GM19467 (cell line): ENCODE measurements around the gene NFASC.

Source experiments
- ATAC-seq: cut with Tn5 transposase; IDR thresholded peaks from one replicate; pipeline ENCODE4 v1.9.1; 2021; ENCODE audit warnings: mild to moderate bottlenecking, moderate library complexity; ENCODE audit not compliant: unreplicated experiment

The NFASC gene

DNA sequence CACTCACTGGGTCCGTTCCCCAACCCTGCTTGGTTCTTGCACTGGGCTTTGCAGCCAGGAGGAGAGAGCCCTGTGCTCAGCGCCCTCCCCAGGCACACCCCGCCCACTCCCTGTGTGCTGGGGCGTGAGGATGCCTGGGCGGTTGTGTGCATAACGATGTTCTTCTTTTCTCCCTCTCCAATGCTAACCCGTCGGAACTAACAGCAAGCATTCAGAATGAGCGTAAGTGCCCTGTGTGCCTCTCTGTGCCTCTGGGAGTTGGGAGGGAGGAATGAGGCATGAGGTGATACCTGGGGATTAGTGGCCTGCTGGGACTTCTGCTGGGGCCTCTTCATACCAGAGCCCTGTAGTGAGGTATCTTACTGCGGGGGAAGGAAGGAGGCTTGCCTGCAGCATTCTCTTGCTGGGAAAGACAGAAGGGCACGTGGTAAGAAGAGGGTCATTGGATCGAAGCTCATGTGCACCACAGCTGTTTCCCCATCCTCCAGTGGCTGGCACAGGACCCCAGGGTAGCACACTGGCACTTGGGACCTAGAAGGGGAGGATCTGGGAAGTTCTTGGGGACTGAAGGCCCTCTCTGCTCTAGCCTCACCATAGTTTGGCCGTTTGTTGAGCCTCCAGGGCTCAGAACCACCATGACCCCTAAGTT is 79.8 kb downstream of the NFASC start:
- no peak for ATAC-seq

DNA sequence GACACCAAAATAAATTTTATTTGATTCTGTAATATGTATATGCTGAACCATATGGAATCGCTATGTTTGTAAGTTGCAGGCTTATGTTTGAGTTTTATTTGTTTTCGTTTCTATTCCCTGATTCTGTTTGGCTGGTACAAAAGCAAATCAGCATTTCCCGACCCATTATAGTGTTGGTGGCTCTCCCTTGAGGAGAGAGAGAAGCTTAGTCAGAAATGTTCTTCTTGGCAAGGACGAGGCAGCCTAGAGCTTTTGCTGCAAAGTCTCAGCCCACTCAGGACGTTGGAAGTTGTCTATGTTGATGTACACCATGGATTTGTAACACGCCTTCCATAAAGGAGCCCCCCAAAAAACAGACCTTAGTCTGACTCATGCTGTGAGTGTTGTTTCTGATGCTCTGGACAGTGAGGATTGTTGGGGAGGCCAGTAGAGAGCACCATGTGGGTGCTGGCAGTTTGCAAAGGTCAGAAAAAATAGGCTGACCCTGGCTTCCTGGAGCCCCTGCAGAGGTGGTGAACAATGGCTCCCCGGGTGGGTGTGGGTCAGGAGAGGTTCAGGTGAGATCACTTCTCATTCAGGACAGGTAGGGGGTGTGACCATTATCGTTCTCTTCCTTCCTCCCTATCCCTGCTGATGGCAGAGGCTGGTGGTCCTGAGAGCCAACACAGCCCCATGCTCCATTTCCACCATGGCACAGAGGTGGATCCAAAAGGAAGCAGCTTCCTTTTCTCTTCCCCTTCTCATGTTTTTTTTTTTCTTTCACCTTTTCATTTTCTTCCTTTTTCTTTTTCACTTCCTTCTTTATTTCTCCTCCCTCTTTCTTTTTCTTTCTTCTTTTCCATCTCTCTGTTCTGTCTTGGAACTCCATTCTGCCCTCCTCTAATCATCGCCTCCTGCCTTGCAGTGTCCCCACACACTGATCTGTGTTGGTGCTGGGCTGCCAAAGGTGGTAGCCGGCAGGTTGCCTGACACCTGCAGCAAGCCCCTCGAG is 88.0 kb downstream of the NFASC start:
- no peak for ATAC-seq

DNA sequence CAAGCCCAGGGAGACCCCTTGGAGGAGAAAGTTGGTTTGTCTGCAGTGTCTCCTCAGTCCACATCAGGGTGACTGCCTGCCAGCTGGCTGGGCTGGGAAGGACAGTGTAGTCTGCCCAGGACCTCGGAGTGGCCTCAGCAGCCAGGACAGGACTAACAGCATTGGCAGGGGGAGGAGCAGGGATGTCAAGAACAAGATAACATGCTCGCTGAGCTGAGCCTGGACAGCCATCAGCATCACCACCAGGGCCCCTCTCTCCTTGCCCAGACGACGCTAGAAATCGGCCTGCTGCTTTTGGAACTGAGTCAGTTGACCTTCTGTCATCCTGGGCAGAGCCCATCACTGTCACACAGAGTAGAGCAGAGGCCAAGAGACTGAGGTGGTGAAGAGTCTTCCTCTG is 88.7 kb downstream of the NFASC start:
- no peak for ATAC-seq

DNA sequence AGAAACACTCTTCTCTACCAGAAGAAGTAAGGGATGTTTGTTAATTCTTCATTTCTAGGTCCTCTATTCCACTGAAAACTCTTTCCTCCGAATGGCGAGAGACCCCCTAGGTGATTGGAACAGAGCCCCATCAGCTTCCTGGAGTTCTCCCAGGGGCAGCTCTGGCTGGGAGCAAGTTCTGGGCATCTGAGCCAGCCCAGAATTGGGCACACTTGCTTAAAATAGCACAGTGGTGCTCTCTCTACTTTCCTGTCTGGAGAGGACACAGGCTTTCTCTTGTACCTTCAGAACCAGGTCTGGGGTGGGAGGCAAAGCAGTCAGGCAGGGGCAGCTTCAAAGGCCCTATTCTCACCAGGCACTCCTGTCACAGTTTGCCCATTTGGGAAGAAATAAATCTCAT is 89.2 kb downstream of the NFASC start:
- ATAC-seq: no peak

DNA sequence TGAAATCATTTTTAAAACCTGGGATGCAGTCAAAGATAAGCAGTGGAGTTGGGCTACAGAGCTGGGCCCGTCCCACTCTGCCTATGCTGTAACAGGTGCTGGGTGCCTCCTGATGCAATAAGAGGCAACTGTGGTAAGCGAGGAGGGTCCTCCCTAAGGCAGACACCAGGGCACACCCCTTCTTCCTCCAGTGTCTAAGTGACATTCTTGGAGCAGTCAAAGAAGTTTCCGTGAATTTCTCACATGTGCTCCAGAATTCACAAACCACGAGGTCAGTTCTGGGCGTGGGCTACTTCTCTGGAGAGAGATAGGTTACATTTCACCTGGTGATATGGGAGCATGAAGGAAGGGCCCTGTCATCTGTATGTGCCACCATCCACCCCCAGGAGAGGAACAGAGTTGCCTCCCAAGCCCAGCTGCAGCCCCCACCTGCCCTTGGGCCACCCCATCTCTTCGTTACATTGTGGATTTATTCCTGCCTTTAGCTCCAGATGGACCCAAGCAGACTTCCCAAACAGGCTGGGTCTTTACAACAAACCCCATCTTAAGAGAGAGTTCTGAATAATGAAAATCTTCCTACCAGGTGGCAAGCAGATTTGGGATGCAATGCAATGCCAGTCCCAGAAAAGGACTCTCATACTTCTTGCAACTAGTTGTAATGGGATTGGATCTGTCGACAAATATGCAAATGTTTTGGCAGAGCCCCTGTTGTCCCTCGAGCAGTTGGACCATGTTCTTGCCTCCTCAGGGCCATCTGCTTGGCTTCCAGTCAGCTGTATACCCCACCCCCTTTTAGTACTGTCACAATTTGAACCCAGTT is 89.9 kb downstream of the NFASC start:
- ATAC-seq: no peak

DNA sequence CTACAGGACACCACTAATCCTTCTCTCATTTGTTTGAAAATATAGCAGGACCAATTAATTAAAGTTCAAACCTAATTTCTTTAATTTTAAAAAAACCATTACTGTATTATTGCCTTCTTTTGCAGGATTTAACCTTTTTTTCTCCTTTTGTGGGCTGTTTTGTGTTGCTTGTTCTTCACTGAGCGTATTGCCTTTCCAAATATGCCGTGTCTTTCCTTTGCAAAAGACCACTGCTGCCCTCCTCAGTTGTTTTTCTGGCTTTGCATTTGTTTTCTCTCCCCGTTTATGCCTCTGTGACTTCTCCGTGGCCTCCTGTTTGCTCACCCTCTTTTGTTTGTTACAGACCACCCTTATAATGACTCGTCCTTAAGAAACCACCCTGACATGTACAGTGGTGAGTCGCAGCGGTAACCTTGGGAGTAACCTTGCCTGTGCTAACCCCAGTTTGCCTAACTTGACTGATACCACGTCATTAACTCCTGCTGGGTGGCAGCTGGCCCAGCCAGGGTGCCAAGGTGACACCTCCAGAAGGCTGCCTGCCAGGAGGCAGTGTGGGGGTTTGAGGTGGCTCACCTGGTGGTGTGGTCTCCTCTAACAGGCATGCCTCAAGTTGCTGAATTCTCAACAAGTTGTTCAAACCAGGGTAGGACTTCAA is 91.2 kb downstream of the NFASC start:
- ATAC-seq: no peak

DNA sequence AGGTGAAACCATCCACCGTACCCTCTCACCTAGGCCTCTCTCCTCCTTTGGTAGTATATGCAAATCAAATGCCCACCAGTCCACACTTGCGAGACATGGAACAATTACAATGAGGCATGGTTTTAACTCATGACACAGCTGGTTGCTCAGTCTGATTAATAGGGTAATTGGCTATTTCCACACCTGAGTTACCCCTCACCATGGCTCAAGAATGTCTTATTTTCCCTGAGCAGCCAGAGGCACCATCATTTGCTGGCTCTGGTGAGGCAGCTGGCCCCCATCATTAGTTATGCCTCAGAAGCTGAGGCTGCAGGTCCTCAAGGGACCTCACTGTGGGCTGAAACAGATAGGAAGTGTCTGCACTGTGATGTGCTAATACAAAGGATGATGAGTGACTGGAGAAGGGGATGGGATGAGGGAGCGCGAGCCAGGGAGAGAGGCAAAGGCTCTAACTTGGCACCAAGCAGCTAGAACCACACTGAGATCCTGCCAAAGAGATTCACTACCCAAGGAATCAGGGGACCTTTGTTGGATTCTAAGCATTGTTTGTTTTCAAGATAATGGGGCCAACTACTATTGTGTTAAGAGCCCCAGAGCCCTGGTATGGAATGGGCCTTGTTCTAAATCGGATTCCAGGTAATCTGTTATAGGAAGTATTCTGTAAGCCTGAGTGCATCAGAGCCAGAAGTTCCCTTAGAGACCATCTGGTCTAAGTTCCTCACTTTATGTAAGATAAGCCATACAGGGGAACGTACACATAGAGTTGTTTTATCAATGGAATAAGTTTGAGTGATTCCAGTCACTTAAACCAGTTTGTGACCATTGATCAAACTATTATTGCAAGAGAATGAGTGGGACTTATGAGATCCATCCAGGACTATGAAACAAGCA is 92.3 kb downstream of the NFASC start:
- ATAC-seq: no peak

DNA sequence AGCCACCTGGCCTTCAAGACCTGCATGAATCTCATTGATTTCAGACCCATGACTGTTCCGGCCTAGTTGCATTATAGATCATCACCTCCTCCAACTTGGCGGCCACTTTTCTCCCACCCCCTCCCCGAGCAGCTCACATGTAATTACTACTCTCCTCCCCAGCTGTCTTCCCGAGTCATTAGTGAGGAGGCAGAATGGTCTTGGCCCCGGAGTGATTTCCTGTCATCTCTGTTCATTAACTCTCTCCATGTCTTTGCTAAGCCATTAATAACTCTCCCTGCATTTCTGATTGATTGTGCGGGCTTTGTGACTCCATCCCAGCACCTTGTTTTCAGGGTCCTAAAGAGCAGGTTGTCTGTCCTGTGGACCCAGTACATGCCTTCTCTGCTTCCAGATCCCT is 96.8 kb downstream of the NFASC start:
- ATAC-seq: no peak

DNA sequence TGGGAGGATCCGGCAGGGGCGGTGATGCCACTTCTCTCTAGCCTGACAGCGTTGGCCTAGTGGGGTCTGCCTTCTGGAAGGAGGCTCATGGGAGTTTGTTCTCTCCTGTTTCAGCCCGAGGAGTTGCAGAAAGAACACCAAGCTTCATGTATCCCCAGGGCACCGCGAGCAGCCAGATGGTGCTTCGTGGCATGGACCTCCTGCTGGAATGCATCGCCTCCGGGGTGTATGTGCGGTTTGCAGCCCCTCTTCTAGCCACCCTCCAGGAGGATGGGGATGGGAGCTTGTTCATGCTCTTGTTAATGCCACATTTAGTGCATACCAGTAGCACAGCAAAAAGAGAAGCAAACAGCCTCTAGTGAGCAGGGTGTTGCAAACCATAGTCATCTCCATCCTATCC is 97.5 kb downstream of the NFASC start:
- no peak for ATAC-seq

DNA sequence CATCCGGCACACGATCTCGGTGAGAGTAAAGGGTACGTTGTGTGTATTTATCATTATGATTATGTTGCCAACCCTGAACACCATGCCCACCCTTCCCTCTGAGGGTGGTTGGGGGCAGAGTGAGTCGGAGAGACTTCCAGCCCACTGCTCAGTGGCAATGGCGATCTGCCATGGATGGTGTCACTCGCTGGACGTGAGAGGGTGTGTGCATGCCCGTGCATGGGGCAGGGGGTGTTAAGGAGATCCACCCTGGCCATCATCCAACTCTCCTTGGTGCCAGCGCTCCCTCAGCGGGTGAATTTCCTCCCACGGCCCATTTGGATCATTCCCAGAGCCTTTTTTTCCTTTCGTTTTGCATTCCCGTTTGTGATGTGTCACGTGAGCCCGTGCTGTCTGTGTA is 98.3 kb downstream of the NFASC start:
- no peak for ATAC-seq

DNA sequence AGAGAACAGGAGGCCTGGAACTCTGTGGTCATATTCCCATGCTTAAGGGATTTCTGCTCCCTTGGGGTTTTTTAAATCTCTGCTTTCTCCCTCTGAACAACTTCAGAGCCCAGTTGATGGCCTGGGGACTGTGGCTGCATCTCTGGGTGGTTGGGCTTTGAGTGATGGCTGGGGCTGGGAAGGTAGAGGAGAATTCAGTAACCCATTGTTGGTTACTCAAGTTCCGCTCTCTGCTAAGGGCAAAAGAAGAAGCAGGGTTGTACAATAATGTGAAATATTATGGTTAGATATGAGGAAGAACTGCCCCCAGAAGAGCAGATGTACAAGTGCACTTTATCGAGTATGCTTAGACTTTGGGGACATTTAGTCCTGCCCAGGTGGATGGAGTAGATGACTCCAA is 100.3 kb downstream of the NFASC start:
- no peak for ATAC-seq

DNA sequence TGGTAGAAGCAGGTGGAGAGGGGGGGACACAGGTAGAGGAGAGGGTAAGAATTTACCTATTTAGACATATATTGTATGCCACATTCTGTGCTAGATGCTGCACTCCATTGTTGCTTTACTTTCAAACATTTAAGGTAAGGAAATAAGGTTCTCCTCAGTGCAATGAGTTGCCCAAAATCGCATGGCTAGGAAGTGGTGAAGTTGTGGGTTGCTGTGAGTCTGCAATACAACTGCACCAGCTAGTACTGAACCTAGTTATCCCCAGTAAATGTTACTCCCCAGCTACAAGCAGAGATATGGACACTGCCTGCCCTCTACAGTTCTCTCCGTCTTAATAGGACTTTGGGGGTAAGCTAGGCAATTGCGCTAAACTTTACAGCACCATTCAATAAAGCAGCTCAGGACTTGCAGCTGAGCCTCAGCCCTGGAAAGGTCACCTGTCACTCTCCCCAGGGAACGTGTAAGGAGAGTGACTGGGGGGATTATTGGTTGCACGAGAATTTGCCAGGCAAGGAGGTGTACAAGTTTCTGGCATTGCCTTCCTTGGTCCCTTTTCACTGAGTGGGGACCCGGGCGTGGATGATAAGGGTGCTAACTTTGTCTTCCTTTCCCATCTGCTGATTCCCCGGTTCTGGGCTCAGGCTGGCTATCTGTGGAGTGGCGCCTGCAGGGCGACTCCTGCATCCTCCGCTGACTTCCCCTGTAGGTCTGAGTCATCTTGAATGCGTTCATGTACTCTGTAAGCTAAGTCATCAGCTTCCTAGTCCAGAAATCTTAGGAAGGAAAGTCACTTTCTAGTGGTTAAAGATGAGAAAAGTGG is 101.1 kb downstream of the NFASC start:
- no peak for ATAC-seq

DNA sequence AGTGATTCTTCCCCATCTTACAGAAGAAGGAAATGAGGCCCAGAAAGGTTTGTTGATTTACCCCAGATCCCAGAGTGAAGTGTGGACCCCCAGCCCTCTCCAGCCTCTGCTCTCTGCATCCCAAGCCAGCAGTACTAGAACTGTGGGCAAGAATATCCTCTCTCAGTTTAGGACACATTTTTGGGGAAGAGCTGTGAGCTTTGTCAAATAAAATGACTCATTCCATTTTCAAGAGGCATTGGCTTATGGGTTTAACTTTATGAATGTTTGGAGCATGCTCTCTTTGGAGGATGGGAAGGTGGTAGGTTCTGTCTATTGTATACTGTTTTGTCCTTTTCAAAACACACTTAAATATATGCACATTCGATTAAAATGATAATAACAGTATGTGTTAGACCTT is 101.8 kb downstream of the NFASC start:
- ATAC-seq: no peak

DNA sequence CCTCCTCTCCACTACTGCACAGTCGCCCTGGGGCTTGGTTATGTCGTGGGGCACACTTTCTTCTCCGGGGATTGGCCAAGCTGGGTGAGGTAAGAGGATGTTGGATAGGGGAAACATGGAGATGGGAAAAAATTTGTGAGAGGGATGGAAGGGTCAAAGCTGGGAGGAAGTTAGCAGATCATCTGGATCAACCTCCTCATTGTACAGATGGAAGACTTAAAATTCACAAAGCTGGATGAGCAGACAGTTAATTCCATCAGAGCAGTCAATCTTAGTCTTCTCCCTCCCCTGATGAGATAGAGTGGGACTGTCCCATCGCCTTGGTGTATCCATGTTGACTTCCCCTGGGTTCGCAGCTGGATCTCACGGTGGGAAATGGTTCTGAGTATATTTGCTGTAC is 102.8 kb downstream of the NFASC start:
- no peak for ATAC-seq

DNA sequence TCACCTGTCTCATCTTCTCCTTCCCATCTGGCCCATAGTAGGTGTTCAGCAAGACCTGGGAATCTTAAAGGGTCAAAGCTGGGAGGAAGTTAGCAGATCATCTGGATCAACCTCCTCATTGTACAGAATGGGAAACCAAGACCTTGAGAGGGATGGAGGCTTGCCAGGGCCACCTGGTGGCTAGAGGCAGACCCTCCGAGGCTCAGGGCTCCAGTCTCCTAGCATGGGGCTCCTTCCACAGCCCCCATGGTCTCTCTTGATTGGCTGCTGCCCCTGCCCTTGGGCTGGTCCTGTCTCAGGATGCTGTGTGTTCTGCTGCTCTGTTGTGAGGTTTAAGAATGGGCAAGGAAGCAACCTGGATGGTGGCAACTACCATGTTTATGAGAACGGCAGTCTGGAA is 103.7 kb downstream of the NFASC start:
- no peak for ATAC-seq

DNA sequence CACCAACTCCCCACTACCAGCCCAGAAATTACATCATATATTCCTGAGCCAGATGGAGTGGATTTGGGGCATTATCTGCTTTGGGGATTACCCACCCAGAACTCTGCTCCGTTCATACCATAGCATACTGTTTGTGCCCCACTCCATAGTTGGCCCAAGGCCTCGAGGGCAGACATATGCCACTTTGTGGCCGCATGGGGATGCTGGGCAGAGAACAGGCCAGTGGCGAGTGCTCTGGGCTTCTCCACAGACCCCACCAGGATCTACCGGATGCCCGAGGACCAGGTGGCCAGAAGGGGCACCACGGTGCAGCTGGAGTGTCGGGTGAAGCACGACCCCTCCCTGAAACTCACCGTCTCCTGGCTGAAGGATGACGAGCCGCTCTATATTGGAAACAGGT is 104.4 kb downstream of the NFASC start:
- ATAC-seq: no peak

DNA sequence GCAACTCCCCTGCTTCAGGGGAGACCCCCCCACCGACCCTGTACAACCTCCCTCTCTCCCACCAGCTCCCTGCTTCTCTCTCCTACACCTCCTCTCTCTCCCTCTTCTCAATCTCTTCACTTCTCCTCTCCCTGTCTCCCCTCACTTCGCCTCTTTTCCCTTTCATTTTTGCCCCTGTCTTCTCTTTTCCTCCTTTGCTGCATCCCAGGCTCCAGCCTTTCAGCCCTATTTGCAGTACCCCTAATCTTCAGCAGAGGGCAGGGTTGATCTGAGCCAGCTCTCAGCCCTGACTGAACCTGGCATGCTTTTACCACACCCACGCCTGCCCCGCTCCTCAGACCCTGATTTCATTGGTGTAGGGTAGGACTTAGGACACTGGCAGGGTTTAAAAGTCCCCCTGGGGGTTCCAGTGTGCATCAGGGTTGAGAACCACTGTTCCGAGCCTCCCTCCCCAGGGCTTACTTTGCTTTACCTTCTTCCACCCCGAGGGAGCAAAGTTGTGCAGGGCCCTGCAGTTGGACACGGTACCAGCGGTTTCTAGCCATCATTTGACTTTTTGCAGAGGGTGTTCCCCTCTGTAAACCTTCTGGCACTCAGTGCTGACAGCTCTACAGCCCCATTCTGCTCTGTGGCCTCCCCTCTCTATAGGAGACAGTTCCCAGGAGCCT is 105.0 kb downstream of the NFASC start:
- ATAC-seq: no peak

DNA sequence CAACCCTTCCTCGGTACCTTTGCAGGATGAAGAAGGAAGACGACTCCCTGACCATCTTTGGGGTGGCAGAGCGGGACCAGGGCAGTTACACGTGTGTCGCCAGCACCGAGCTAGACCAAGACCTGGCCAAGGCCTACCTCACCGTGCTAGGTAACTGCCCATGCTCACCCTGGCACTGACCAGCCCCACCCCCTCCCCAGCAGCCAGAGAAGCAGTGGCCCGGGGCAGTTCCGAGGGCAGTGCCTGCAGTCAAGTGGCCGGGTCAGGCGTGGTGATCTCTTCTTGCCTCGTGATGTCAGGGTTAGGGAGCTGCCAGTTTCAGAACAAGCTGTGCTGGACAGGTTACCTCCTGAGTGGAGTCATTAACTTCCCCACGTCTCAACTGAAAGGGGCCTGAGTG is 106.0 kb downstream of the NFASC start:
- ATAC-seq: no peak

DNA sequence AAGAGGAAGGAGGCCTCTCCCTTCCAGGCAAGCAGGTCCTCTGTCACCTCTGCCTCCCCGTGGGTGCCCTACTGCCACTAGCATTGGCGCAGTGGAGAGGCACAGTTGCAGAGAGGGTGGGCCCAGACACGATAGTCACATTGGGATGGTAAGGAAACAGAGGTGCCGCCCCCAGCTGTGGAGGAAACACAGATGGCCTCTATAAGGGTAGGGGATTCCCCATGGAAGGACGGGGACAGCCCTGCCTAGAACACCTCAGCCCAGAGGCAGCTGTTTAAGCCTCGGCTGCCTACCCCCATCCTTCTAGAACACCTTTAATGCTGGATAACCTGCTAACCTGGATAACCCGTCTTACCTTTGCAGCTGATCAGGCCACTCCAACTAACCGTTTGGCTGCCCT is 106.7 kb downstream of the NFASC start:
- ATAC-seq: no peak
